SK-N-SH (cell line): ENCODE data around the gene TPRA1. TPM values are rescaled to one million over a fixed set of nuclear protein-coding genes. Genes with fewer than 3 reads are reported as not detected.
"Not testable (repeated sequence)": the region's sequence is repeated elsewhere in the genome, so short reads cannot be mapped to it uniquely, and the experiment has no call there.

Experiments used
- CTCF ChIA-PET: fragments of 300-600, 350-600 bp; formaldehyde crosslinking; extraction: SDS; loops from one replicate; lab custom pipeline; 2021; lab: Yijun Ruan, JAX
- POLR2A ChIA-PET: fragments of 350-600 bp; sonication (Branson Sonifier 250); formaldehyde crosslinking; extraction: SDS; loops from one replicate; lab custom pipeline; 2020; ENCODE audit warnings: antibody characterized with exemption, inconsistent platforms; lab: Yijun Ruan, JAX
- DNase-seq: peaks from one replicate; pipeline ENCODE4 v3.0.0; 2012
- H2AFZ ChIP-seq: fragments of 200-600 bp; sonication (generic); 2 replicates; pipeline ENCODE4 v1.8.1; 2016; ENCODE audit warnings: antibody characterized with exemption, mild to moderate bottlenecking, low read depth
- H3F3A ChIP-seq: fragments of 200-600 bp; sonication (generic); replicated peaks from 2 replicates; pipeline ENCODE3; 2016; ENCODE audit warnings: antibody characterized with exemption, mild to moderate bottlenecking; ENCODE audit not compliant: insufficient read depth
- H3K27ac ChIP-seq, 2 experiments: fragments of 200-500 bp in 1 of 2; fragments of 200-600 bp in 1 of 2; sonication (Bioruptor generic) in 1 of 2; sonication (generic), shearing (Covaris generic) in 1 of 2; 2 replicates each; pipeline versions ENCODE4 v1.5.1 to v1.6.1; 2014 to 2016; ENCODE audit warnings: low read depth in 2 of 2, inconsistent platforms in 1 of 2, low read length in 1 of 2, mild to moderate bottlenecking in 1 of 2, mixed read lengths in 1 of 2
- H3K27me3 ChIP-seq: fragments of 200-600 bp; sonication (generic), shearing (Covaris generic); 2 replicates; pipeline ENCODE4 v1.6.1; 2016; ENCODE audit warnings: mixed run types; ENCODE audit not compliant: insufficient read depth
- H3K36me3 ChIP-seq, 2 experiments: fragments of 200-500 bp in 1 of 2; fragments of 200-600 bp in 1 of 2; sonication (Bioruptor generic) in 1 of 2; sonication (generic) in 1 of 2; replicated peaks in 1 of 2; 2 replicates each; pipeline versions ENCODE3 to v1.5.1; 2014 to 2016; ENCODE audit warnings: low read length in 1 of 2, mild to moderate bottlenecking in 1 of 2; ENCODE audit not compliant: insufficient read depth in 2 of 2, control insufficient read depth in 1 of 2
- H3K4me1 ChIP-seq, 2 experiments: fragments of 200-500 bp in 1 of 2; fragments of 200-600 bp in 1 of 2; sonication (Bioruptor generic) in 1 of 2; sonication (generic), shearing (Covaris generic) in 1 of 2; 2 replicates each; pipeline versions ENCODE4 v1.5.1 to v1.6.1; 2014 to 2016; ENCODE audit warnings: low read depth in 1 of 2, low read length in 1 of 2, mixed run types in 1 of 2; ENCODE audit not compliant: insufficient read depth in 2 of 2, control insufficient read depth in 1 of 2
- H3K4me2 ChIP-seq: fragments of 200-600 bp; sonication (generic), shearing (Covaris generic); 2 replicates; pipeline ENCODE4 v1.6.1; 2017; ENCODE audit warnings: mixed run types
- H3K4me3 ChIP-seq, 2 experiments: fragments of 200-500 bp in 1 of 2; fragments of 200-600 bp in 1 of 2; sonication (Bioruptor generic) in 1 of 2; sonication (generic), shearing (Covaris generic) in 1 of 2; 2 replicates each; pipeline versions ENCODE4 v1.5.1 to v1.8.1; 2014 to 2016; ENCODE audit warnings: low read depth in 2 of 2, inconsistent platforms in 1 of 2, low read length in 1 of 2, mild to moderate bottlenecking in 1 of 2, mixed read lengths in 1 of 2, moderate library complexity in 1 of 2
- H3K79me2 ChIP-seq: fragments of 200-600 bp; sonication (generic); 2 replicates; pipeline ENCODE4 v1.8.1; 2017; ENCODE audit warnings: mild to moderate bottlenecking; ENCODE audit not compliant: insufficient read depth
- H3K9ac ChIP-seq: fragments of 200-600 bp; sonication (generic); 2 replicates; pipeline ENCODE4 v1.6.1; 2017; ENCODE audit warnings: mixed run types
- H3K9me2 ChIP-seq: fragments of 200-600 bp; sonication (generic); 2 replicates; pipeline ENCODE4 v1.6.1; 2017; ENCODE audit warnings: mixed run types
- H3K9me3 ChIP-seq: fragments of 200-600 bp; sonication (generic); 2 replicates; pipeline ENCODE4 v1.6.1; 2017; ENCODE audit warnings: mixed run types, mild to moderate bottlenecking, moderate library complexity
- H4K20me1 ChIP-seq: fragments of 200-600 bp; sonication (generic); 2 replicates; pipeline ENCODE4 v1.6.1; 2017; ENCODE audit warnings: mild to moderate bottlenecking, mixed run types; ENCODE audit not compliant: insufficient read depth
- CTCF ChIP-seq: fragments of 200-600 bp; sonication (generic); IDR thresholded peaks from 2 replicates; pipeline ENCODE4 v1.6.1; 2017; ENCODE audit warnings: antibody characterized with exemption, mild to moderate bottlenecking, moderate library complexity
- EP300 ChIP-seq, 2 experiments: IDR thresholded peaks; 2 replicates each; pipeline versions ENCODE4 v1.4.0 to v1.6.1; 2012; ENCODE audit warnings: borderline replicate concordance in 1 of 2, low read depth in 1 of 2, low read length in 1 of 2
- EZH2phosphoT487 ChIP-seq: fragments of 200-600 bp; sonication (generic); IDR thresholded peaks from 2 replicates; pipeline ENCODE4 v1.6.1; 2017; ENCODE audit warnings: low read depth, mixed run types, mild to moderate bottlenecking, antibody characterized with exemption, moderate library complexity, borderline replicate concordance
- GATA2 ChIP-seq: sonication (generic); formaldehyde crosslinking; IDR thresholded peaks from 2 replicates; pipeline ENCODE4 v1.5.0; 2020; ENCODE audit warnings: mild to moderate bottlenecking, missing genetic modification reagents
- IRF3 ChIP-seq: fragments of 150-350 bp; IDR thresholded peaks from 2 replicates; pipeline ENCODE4 v1.6.1; 2016; ENCODE audit warnings: mild to moderate bottlenecking, low read depth, low read length
- JUND ChIP-seq: IDR thresholded peaks from 2 replicates; pipeline ENCODE4 v1.4.0; 2012
- MAX ChIP-seq: IDR thresholded peaks from 2 replicates; pipeline ENCODE4 v1.4.0; 2012; ENCODE audit warnings: low read depth
- MEF2A ChIP-seq: IDR thresholded peaks from 2 replicates; pipeline ENCODE4 v1.4.0; 2012; ENCODE audit warnings: low read depth, borderline replicate concordance
- NRF1 ChIP-seq: IDR thresholded peaks from 2 replicates; pipeline ENCODE4 v1.6.1; 2012; ENCODE audit warnings: low read depth, mild to moderate bottlenecking, low read length
- POLR2AphosphoS5 ChIP-seq: IDR thresholded peaks from 2 replicates; pipeline ENCODE4 v1.6.1; 2012; ENCODE audit warnings: low read depth, low read length
- RAD21 ChIP-seq: IDR thresholded peaks from 2 replicates; pipeline ENCODE4 v1.6.1; 2012; ENCODE audit warnings: mild to moderate bottlenecking, low read length
- RCOR1 ChIP-seq: fragments of 150-350 bp; IDR thresholded peaks from 2 replicates; pipeline ENCODE4 v1.6.1; 2017; ENCODE audit warnings: antibody characterized with exemption, low read length
- RFX5 ChIP-seq: IDR thresholded peaks from 2 replicates; pipeline ENCODE4 v1.6.1; 2012; ENCODE audit warnings: mild to moderate bottlenecking, improper control_type of control experiment, low read length
- RXRA ChIP-seq: IDR thresholded peaks from 2 replicates; pipeline ENCODE4 v1.4.0; 2012; ENCODE audit warnings: low read depth, mild to moderate bottlenecking, borderline replicate concordance
- SIN3A ChIP-seq: IDR thresholded peaks from 2 replicates; pipeline ENCODE4 v1.6.1; 2012; ENCODE audit warnings: low read depth, mild to moderate bottlenecking, low read length, moderate library complexity, borderline replicate concordance
- USF1 ChIP-seq: IDR thresholded peaks from 2 replicates; pipeline ENCODE4 v1.4.0; 2012; ENCODE audit warnings: low read depth, borderline replicate concordance
- YY1 ChIP-seq: IDR thresholded peaks from 2 replicates; pipeline ENCODE4 v1.4.0; 2012; ENCODE audit warnings: low read depth, mild to moderate bottlenecking
- ZBTB33 ChIP-seq: IDR thresholded peaks from 2 replicates; pipeline ENCODE4 v1.4.0; 2012; ENCODE audit warnings: low read depth, borderline replicate concordance
- WGBS: methylation state at CpG from one replicate; pipeline ENCODE4 v1.1.6; 2017; ENCODE audit warnings: low lambda C conversion rate; 5-methylcytosine and 5-hydroxymethylcytosine counted together
- polyA plus RNA-seq, 3 experiments: library from polyadenylated mRNA; depleted of rRNA; stranded (reverse); fragments of >200 nt; gene quantifications; 2 replicates each; pipeline ENCODE4 v1.2.3, GENCODE V29; 2012

Gene TPRA1
- polyA plus RNA-seq, 1 of the 3 experiments (the other 2 are of a cell fraction) = 26.3 TPM

- Histone ChIP-seq H3K9me2 (no peaks in the 10 kb centered on the region), H3F3A (no peaks in the 10 kb centered on the region), H3K4me2 (no peak overlapping the region), H2AFZ (no peak overlapping the region), H3K27ac (no peak overlapping the region), H3K79me2 (no peaks in the 10 kb centered on the region)
- no peak for TF ChIP-seq SIN3A
- no peak for TF ChIP-seq IRF3
- TF ChIP-seq RCOR1 = no peak
- no peak for TF ChIP-seq EZH2phosphoT487
- TF ChIP-seq ZBTB33 = no peak
- TF ChIP-seq RXRA = no peak
- no peak for TF ChIP-seq GATA2
- no peak for TF ChIP-seq RFX5
- TF ChIP-seq EP300 (IDR thresholded peaks at IDR 0.05; ENCODE audit: borderline replicate concordance in 1 of 2, low read depth in 1 of 2, low read length in 1 of 2) = no peak
- TF ChIP-seq YY1 = no peak
- no peak for TF ChIP-seq MAX
- no peak for TF ChIP-seq USF1
- no peak for TF ChIP-seq NRF1
- TF ChIP-seq CTCF = no peak
- no peak for TF ChIP-seq JUND
- no peak for TF ChIP-seq MEF2A
- TF ChIP-seq POLR2AphosphoS5 = no peak
- TF ChIP-seq RAD21 = no peak
- TF ChIP-seq, all 33 proteins: peak for 0
- no peak overlapping the region for H3K4me3 ChIP-seq
- no peaks in the 10 kb centered on the region for H3K27me3 ChIP-seq
- H3K36me3 ChIP-seq = no peaks in the 10 kb centered on the region
- H3K9me3 ChIP-seq = no peaks in the 10 kb centered on the region
- no peak for DNase-seq
- H4K20me1 ChIP-seq = no peaks in the 10 kb centered on the region
- no peak overlapping the region for H3K9ac ChIP-seq
- WGBS = 55% methylated on average over 2 of the region's 2 CpGs
- ChIA-PET CTCF (interaction anchor here (0.8 to 10.7 kb wide), 2 partner anchors 13 to 1057 kb away, joined by 3 to 72 read pairs; no protein-coding TSS in a partner anchor), POLR2A (no interaction called here)
- H3K4me1 ChIP-seq = peaks cover 0 to 29% of the 10 kb centered on the region in 2 experiments; a peak in 1 of 4 replicates
These were observed 58.7 kb downstream of the TPRA1 start for GRCh38 chr3:127531821-127532220.

GRCh38 chr3:127530863-127531262 lies 59.7 kb downstream of the TPRA1 start:
- CTCF ChIA-PET = interaction anchor here (10.7 kb wide), 1 partner anchor 14 kb away, joined by 72 read pairs; no protein-coding TSS in a partner anchor
- H4K20me1 ChIP-seq, H3K9ac ChIP-seq, H3K4me2 ChIP-seq, H3K27me3 ChIP-seq, H3K27ac ChIP-seq, H3K79me2 ChIP-seq, H3F3A ChIP-seq, H2AFZ ChIP-seq, H3K4me3 ChIP-seq, H3K36me3 ChIP-seq, POLR2A ChIA-PET, H3K9me2 ChIP-seq, DNase-seq, H3K9me3 ChIP-seq: not testable (repeated sequence)
- 82% methylated on average over 7 of the region's 7 CpGs for WGBS
- peaks cover 0 to 21% of the 10 kb centered on the region in 2 experiments; a peak in 1 of 4 replicates for H3K4me1 ChIP-seq
